HTR-8/SVneo (cell line): ENCODE results near the gene RHBDD3.
"Not testable (repeated sequence)": the region's sequence is repeated elsewhere in the genome, so short reads cannot be mapped to it uniquely, and the experiment has no call there.

Experiments used
- DNase-seq: peaks from one replicate; pipeline ENCODE4 v3.0.0; 2011; ENCODE audit warnings: low spot score, mixed read lengths; ENCODE audit not compliant: insufficient read length
- FAIRE-seq: peaks from 2 replicates; lab custom pipeline; 2011; peaks lifted over from hg19 to GRCh38; lab: Jason Lieb, UNC

The RHBDD3 gene

GRCh38 chr22:29253561-29254285, 14.1 kb downstream of the RHBDD3 start:
- FAIRE-seq (no peak), DNase-seq (no peak)

GRCh38 chr22:29251981-29252911, 15.5 kb downstream of the RHBDD3 start:
- FAIRE-seq (no peak), DNase-seq (no peak)

- no peak for DNase-seq
- no peak for FAIRE-seq
Measured at GRCh38 chr22:29251265-29251664, 16.5 kb downstream of the RHBDD3 start.

GRCh38 chr22:29247891-29248290, 19.9 kb downstream of the RHBDD3 start:
- DNase-seq, FAIRE-seq: not testable (repeated sequence)

GRCh38 chr22:29245626-29246385, 22.0 kb downstream of the RHBDD3 start:
- DNase-seq (peak; percentile 67), FAIRE-seq (peak; percentile 40)

- DNase-seq (no peak), FAIRE-seq (no peak)
Measured at GRCh38 chr22:29244785-29245625, 22.8 kb downstream of the RHBDD3 start.

GRCh38 chr22:29243874-29244446, 23.8 kb downstream of the RHBDD3 start:
- DNase-seq (no peak), FAIRE-seq (no peak)

GRCh38 chr22:29240481-29240880, 27.3 kb downstream of the RHBDD3 start:
- FAIRE-seq, DNase-seq: not testable (repeated sequence)

GRCh38 chr22:29233277-29233877, 34.4 kb downstream of the RHBDD3 start:
- DNase-seq (no peak), FAIRE-seq (no peak)

- DNase-seq (no peak), FAIRE-seq (no peak)
Measured at GRCh38 chr22:29231971-29232959, 35.5 kb downstream of the RHBDD3 start.

- FAIRE-seq (no peak), DNase-seq (no peak)
Measured at GRCh38 chr22:29230972-29231875, 36.6 kb downstream of the RHBDD3 start.

- DNase-seq = no peak
- FAIRE-seq = no peak
Measured at GRCh38 chr22:29226351-29226981, 41.3 kb downstream of the RHBDD3 start.

- no peak for FAIRE-seq
- DNase-seq = no peak
Measured at GRCh38 chr22:29225422-29226090, 42.2 kb downstream of the RHBDD3 start.

- no peak for FAIRE-seq
Measured at GRCh38 chr22:29224859-29225410, 42.8 kb downstream of the RHBDD3 start.

GRCh38 chr22:29224121-29224858, 43.5 kb downstream of the RHBDD3 start:
- FAIRE-seq = no peak
- no peak for DNase-seq

More at GRCh38 chr22:29224859-29225410, 42.8 kb downstream of the RHBDD3 start:
- no peak for DNase-seq
